Common myeloid progenitor, CD34-positive (primary cell): ENCODE data around the gene TEX14.

Experiments used
- CTCF ChIA-PET: fragments of 350-600 bp; sonication (Branson Sonifier 250); formaldehyde crosslinking; loops from one replicate; lab custom pipeline; 2021; ENCODE audit warnings: antibody characterized with exemption; lab: Charles Lee
- POLR2A ChIA-PET: fragments of 350-600 bp; sonication (Branson Sonifier 250); formaldehyde crosslinking; loops from one replicate; lab custom pipeline; 2021; ENCODE audit warnings: antibody characterized with exemption; lab: Charles Lee
- DNase-seq, 3 donors: peaks; one replicate each; pipeline versions ENCODE4 v3.0.0 to v3.0.0-alpha.2; 2013
- H3K27ac ChIP-seq, 2 experiments: 1 replicate in 1 of 2; 2 replicates in 1 of 2; pipeline ENCODE4 v1.7.0; 2013; ENCODE audit warnings: inconsistent platforms in 2 of 2, low read length in 2 of 2, mild to moderate bottlenecking in 2 of 2, low read depth in 1 of 2, moderate library complexity in 1 of 2; ENCODE audit not compliant: severe bottlenecking in 2 of 2, insufficient read depth in 1 of 2, poor library complexity in 1 of 2
- H3K27me3 ChIP-seq, 5 experiments: replicated peaks in 2 of 5; 1 replicate in 3 of 5; 2 replicates in 2 of 5; pipeline versions ENCODE4 v1.6.1 to v1.7.0; 2013; ENCODE audit warnings: low read length in 4 of 5, mild to moderate bottlenecking in 2 of 5, moderate library complexity in 2 of 5, inconsistent platforms in 1 of 5; ENCODE audit not compliant: insufficient read depth in 5 of 5, control insufficient read depth in 4 of 5
- H3K36me3 ChIP-seq, 4 experiments: 1 replicate in 2 of 4; 2 replicates in 2 of 4; pipeline versions ENCODE4 v1.6.1 to v1.7.0; 2013; ENCODE audit warnings: low read length in 3 of 4, control low read depth in 1 of 4, mild to moderate bottlenecking in 1 of 4; ENCODE audit not compliant: control insufficient read depth in 4 of 4, insufficient read depth in 4 of 4
- H3K4me1 ChIP-seq, 4 experiments: 1 replicate in 3 of 4; 2 replicates in 1 of 4; pipeline versions ENCODE4 v1.6.1 to v1.7.1; 2013; ENCODE audit warnings: low read length in 3 of 4, mild to moderate bottlenecking in 3 of 4, control low read depth in 1 of 4, inconsistent platforms in 1 of 4, moderate library complexity in 1 of 4; ENCODE audit not compliant: control insufficient read depth in 4 of 4, insufficient read depth in 4 of 4; ENCODE audit errors: control extremely low read depth in 1 of 4
- H3K4me3 ChIP-seq, 7 experiments: 1 replicate in 4 of 7; 2 replicates in 3 of 7; pipeline versions ENCODE4 v1.5.1 to v1.7.0; 2013; ENCODE audit warnings: mild to moderate bottlenecking in 7 of 7, low read length in 6 of 7, moderate library complexity in 6 of 7, inconsistent platforms in 2 of 7, low read depth in 2 of 7, control low read depth in 1 of 7; ENCODE audit not compliant: insufficient read depth in 4 of 7, control insufficient read depth in 1 of 7; ENCODE audit errors: extremely low read depth in 1 of 7
- H3K9me3 ChIP-seq, 5 experiments: 1 replicate in 4 of 5; 2 replicates in 1 of 5; pipeline versions ENCODE4 v1.6.1 to v1.7.1; 2013; ENCODE audit warnings: low read length in 4 of 5, mild to moderate bottlenecking in 2 of 5, inconsistent platforms in 1 of 5, low read depth in 1 of 5, moderate library complexity in 1 of 5; ENCODE audit not compliant: control insufficient read depth in 4 of 5, insufficient read depth in 2 of 5; ENCODE audit errors: control extremely low read depth in 1 of 5
- WGBS: methylation state at CpG from one replicate; pipeline ENCODE4 v1.1.5; 2013; ENCODE audit not compliant: insufficient coverage; 5-methylcytosine and 5-hydroxymethylcytosine counted together

The TEX14 gene

DNA sequence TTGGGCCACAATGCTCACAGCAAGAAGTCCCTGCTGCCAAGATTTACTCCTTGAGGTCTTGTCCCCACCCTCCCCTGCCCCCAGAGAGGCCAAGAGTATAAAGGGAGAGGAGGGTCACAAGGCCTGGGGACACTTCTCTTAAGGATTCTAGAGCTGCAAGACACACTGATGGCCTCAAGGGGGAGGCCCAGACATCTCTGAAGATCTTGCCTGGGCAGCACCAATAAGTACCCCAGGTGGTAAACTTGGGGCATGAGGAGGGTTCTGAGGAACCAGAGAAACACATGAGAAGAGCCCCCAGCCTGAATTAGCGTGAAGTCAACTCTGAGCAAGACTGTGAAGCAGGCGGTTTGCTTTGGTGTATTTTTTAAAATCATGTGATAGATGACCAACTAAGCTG lies 150.6 kb downstream of the TEX14 start:
- no peak overlapping the region for H3K27ac ChIP-seq
- peaks cover 0 to 8% (median 3%) of the 10 kb centered on the region in 4 experiments for H3K4me1 ChIP-seq
- no peaks in the 10 kb centered on the region for H3K36me3 ChIP-seq
- H3K27me3 ChIP-seq = peaks cover 0 to 2% (median 0%) of the 10 kb centered on the region in 5 experiments
- H3K4me3 ChIP-seq = no peak overlapping the region
- WGBS = 100% methylated on average over 1 of the region's 2 CpGs
- POLR2A ChIA-PET = no interaction called here
- CTCF ChIA-PET = interaction anchor here (0.6 to 3.8 kb wide), 11 partner anchors 9 to 53 kb away, joined by 3 to 24 read pairs (median 4); partner anchors contain the start of gene MTMR4
- H3K9me3 ChIP-seq = no peaks in the 10 kb centered on the region
- peak; percentile 42 to 60 (median 55) for DNase-seq

DNA sequence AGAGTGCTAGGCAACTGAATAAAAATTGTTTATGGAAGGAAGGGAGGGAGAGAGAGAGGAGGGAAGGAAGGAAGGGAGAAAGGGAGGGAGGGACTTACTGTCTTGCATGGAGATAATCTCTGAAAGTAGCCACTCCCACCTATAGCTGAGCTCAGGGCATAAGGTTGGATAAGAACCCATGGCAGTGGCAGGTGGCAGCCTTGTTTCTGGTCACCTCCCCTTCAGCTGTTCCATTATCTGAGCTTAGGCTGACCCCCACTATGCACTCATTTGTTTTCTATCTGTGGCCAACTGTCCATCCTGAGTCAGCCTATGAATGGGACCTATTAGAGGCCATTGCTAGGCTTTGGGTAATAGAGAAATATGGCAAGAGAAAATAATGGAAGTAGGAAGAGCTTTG lies 152.1 kb downstream of the TEX14 start:
- ChIA-PET CTCF (interaction anchor here (0.9 to 3.8 kb wide), 6 partner anchors 10 to 75 kb away, joined by 3 to 24 read pairs (median 3); no protein-coding TSS in a partner anchor), POLR2A (no interaction called here)
- DNase-seq = no peak
- Histone ChIP-seq H3K9me3 (no peaks in the 10 kb centered on the region), H3K27me3 (peaks cover 0 to 9% (median 0%) of the 10 kb centered on the region in 5 experiments), H3K4me3 (no peak overlapping the region), H3K27ac (no peak overlapping the region), H3K4me1 (peaks cover 0 to 8% (median 3%) of the 10 kb centered on the region in 4 experiments), H3K36me3 (no peaks in the 10 kb centered on the region)

- H3K4me3 ChIP-seq = no peak overlapping the region
- H3K9me3 ChIP-seq = no peaks in the 10 kb centered on the region
- peak in 1 of 3 donors; percentile 8 for DNase-seq
- ChIA-PET CTCF (interaction anchor here (0.9 to 3.8 kb wide), 4 partner anchors 10 to 39 kb away, joined by 3 to 24 read pairs (median 3); no protein-coding TSS in a partner anchor), POLR2A (interaction anchor here (0.8 kb wide), 1 partner anchor 120 kb away, joined by 4 read pairs; no protein-coding TSS in a partner anchor)
- H3K27ac ChIP-seq = no peak overlapping the region
- peaks cover 0 to 9% (median 0%) of the 10 kb centered on the region in 5 experiments for H3K27me3 ChIP-seq
- no peaks in the 10 kb centered on the region for H3K36me3 ChIP-seq
- 86% methylated on average over 6 of the region's 6 CpGs for WGBS
- H3K4me1 ChIP-seq = peaks cover 0 to 8% (median 3%) of the 10 kb centered on the region in 4 experiments
Measured at GRCh38 chr17:58538811-58539409, 152.9 kb downstream of the TEX14 start.

- ChIA-PET CTCF (interaction anchor here (1.9 to 2.5 kb wide), 2 partner anchors 9 to 18 kb away, joined by 7 to 8 read pairs; no protein-coding TSS in a partner anchor), POLR2A (no interaction called here)
- peaks cover 0 to 16% (median 8%) of the 10 kb centered on the region in 5 experiments for H3K27me3 ChIP-seq
- H3K27ac ChIP-seq = no peak overlapping the region
- H3K9me3 ChIP-seq = no peaks in the 10 kb centered on the region
- peaks cover 0 to 11% (median 4%) of the 10 kb centered on the region in 4 experiments for H3K4me1 ChIP-seq
- H3K4me3 ChIP-seq = no peak overlapping the region
- 86% methylated on average over 1 of the region's 4 CpGs for WGBS
- DNase-seq = no peak
- no peaks in the 10 kb centered on the region for H3K36me3 ChIP-seq
Measured at GRCh38 chr17:58537266-58537665, 154.6 kb downstream of the TEX14 start.

DNA sequence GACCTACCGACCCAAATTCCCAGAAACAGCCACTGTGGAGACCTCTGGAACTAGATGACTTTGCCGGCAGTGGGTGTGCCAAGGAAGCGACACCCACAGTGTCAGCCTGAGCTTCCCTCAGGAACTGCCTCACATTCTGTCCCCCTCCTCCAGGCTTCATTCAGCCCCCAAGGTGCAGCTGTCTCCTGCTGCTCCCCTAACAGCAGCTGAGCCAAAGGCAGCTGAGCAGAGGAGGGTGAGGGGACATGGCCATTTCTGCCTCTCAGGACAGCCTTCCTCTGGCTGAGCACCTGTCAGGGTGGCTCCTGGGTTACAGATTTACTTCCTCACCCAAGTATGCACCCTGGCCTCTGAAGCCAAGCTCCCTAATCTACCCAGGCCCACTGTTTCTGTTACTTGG lies 155.3 kb downstream of the TEX14 start:
- H3K4me3 ChIP-seq = no peak overlapping the region
- CTCF ChIA-PET = interaction anchor here (1.9 to 2.5 kb wide), 3 partner anchors 8 to 17 kb away, joined by 6 to 8 read pairs (median 7); no protein-coding TSS in a partner anchor
- POLR2A ChIA-PET = no interaction called here
- H3K27ac ChIP-seq = no peak overlapping the region
- H3K4me1 ChIP-seq = peaks cover 0 to 16% (median 9%) of the 10 kb centered on the region in 4 experiments
- H3K9me3 ChIP-seq = no peaks in the 10 kb centered on the region
- 96% methylated on average over 3 of the region's 3 CpGs for WGBS
- H3K27me3 ChIP-seq = peaks cover 0 to 20% (median 8%) of the 10 kb centered on the region in 5 experiments
- no peaks in the 10 kb centered on the region for H3K36me3 ChIP-seq
- no peak for DNase-seq

GRCh38 chr17:58535431-58535830 lies 156.4 kb downstream of the TEX14 start:
- peaks cover 0 to 32% (median 16%) of the 10 kb centered on the region in 5 experiments for H3K27me3 ChIP-seq
- no peak overlapping the region for H3K4me3 ChIP-seq
- 94% methylated on average over 2 of the region's 2 CpGs for WGBS
- no peak overlapping the region for H3K27ac ChIP-seq
- H3K4me1 ChIP-seq = peaks cover 0 to 20% (median 13%) of the 10 kb centered on the region in 4 experiments
- H3K9me3 ChIP-seq = no peaks in the 10 kb centered on the region
- CTCF ChIA-PET = interaction anchor here (0.8 to 2.1 kb wide), 2 partner anchors 10 to 28 kb away, joined by 3 to 6 read pairs; no protein-coding TSS in a partner anchor
- POLR2A ChIA-PET = no interaction called here
- no peaks in the 10 kb centered on the region for H3K36me3 ChIP-seq
- no peak for DNase-seq

DNA sequence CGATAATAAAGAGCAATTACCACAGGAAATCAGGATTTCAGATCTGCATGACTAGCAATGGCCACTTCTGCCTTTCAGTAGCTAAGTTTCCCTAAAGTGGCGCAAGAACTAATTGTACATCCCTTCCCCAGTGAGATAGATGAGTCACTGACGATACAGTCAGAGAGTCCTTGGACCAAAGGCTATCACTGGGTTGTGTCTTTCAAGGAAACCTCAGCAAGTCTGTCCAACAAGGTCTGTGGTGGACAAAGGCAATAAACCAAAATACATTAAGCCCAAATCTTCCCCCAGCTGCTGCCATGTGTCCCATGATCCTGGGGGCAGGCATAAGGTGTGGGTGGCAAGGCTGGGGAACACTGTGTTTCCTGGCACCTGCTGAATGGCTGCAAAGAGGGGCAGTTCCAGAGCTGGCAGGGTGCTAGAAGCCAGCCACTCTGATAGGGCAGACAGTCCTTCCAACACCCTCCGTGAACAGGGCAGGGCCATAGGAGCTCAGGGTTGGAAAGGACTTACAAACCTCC lies 156.9 kb downstream of the TEX14 start:
- Histone ChIP-seq H3K27ac (no peak overlapping the region), H3K4me3 (no peak overlapping the region), H3K27me3 (peaks cover 0 to 36% (median 18%) of the 10 kb centered on the region in 5 experiments), H3K9me3 (no peaks in the 10 kb centered on the region), H3K4me1 (peaks cover 0 to 20% (median 13%) of the 10 kb centered on the region in 4 experiments), H3K36me3 (no peaks in the 10 kb centered on the region)
- 94% methylated on average over 4 of the region's 4 CpGs for WGBS
- POLR2A ChIA-PET = no interaction called here
- DNase-seq = peak in 2 of 3 donors; percentile 25 to 29
- CTCF ChIA-PET = interaction anchor here (0.8 to 2.1 kb wide), 2 partner anchors 10 to 28 kb away, joined by 3 to 6 read pairs; no protein-coding TSS in a partner anchor
